ENCODE results near the gene PRRG1.
A peak's percentile ranks its signal among the peaks of the same experiment; 100 is the strongest.
"Not testable (repeated sequence)": the region's sequence is repeated elsewhere in the genome, so short reads cannot be mapped to it uniquely, and the experiment has no call there.

The PRRG1 gene

GRCh38 chrX:37378830-37379229 lies 29.7 kb downstream of the PRRG1 start:
- peak; percentile 3 for DNase-seq (ENCODE audit: low read depth)

GRCh38 chrX:37380256-37380655 lies 31.1 kb downstream of the PRRG1 start:
- no peak for DNase-seq (ENCODE audit: low read depth)

GRCh38 chrX:37380924-37381323 lies 31.8 kb downstream of the PRRG1 start:
- DNase-seq (ENCODE audit: low read depth), result peak; percentile 1

- no peak for DNase-seq (ENCODE audit: low read depth)
Measured at GRCh38 chrX:37383313-37383712, 34.1 kb downstream of the PRRG1 start.

GRCh38 chrX:37388413-37388812 lies 39.2 kb downstream of the PRRG1 start:
- DNase-seq (ENCODE audit: low read depth), result no peak

- no peak for DNase-seq (ENCODE audit: low read depth)
Measured at GRCh38 chrX:37405956-37406355, 56.8 kb downstream of the PRRG1 start.

- DNase-seq (ENCODE audit: low read depth), result no peak
Measured at GRCh38 chrX:37407736-37408135, 58.6 kb downstream of the PRRG1 start.

GRCh38 chrX:37409278-37409677 lies 60.1 kb downstream of the PRRG1 start:
- no peak for DNase-seq (ENCODE audit: low read depth)

- peak; percentile 1 for DNase-seq (ENCODE audit: low read depth)
Measured at GRCh38 chrX:37420185-37420584, 71.0 kb downstream of the PRRG1 start.

GRCh38 chrX:37420756-37421155 lies 71.6 kb downstream of the PRRG1 start:
- no peak for DNase-seq (ENCODE audit: low read depth)

GRCh38 chrX:37424000-37424429 lies 74.9 kb downstream of the PRRG1 start:
- peak; percentile 1 for DNase-seq (ENCODE audit: low read depth)

GRCh38 chrX:37425370-37425769 lies 76.2 kb downstream of the PRRG1 start:
- DNase-seq (ENCODE audit: low read depth), result no peak

- DNase-seq (ENCODE audit: low read depth), result not testable (repeated sequence)
Measured at GRCh38 chrX:37428962-37429361, 79.8 kb downstream of the PRRG1 start.

- no peak for DNase-seq (ENCODE audit: low read depth)
Measured at GRCh38 chrX:37434362-37434761, 85.2 kb downstream of the PRRG1 start.

GRCh38 chrX:37437160-37437559 lies 88.0 kb downstream of the PRRG1 start:
- DNase-seq (ENCODE audit: low read depth), result no peak

GRCh38 chrX:37441377-37441776 lies 92.2 kb downstream of the PRRG1 start:
- no peak for DNase-seq (ENCODE audit: low read depth)

- no peak for DNase-seq (ENCODE audit: low read depth)
Measured at GRCh38 chrX:37445182-37445581, 96.0 kb downstream of the PRRG1 start.

- no peak for DNase-seq (ENCODE audit: low read depth)
Measured at GRCh38 chrX:37453821-37454220, 104.7 kb downstream of the PRRG1 start.

GRCh38 chrX:37454537-37455285 lies 105.5 kb downstream of the PRRG1 start:
- DNase-seq (ENCODE audit: low read depth), result no peak

- DNase-seq (ENCODE audit: low read depth), result no peak
Measured at GRCh38 chrX:37455381-37455780, 106.2 kb downstream of the PRRG1 start.

- DNase-seq (ENCODE audit: low read depth), result not testable (repeated sequence)
Measured at GRCh38 chrX:37460285-37460684, 111.1 kb downstream of the PRRG1 start.

GRCh38 chrX:37462346-37462745 lies 113.2 kb downstream of the PRRG1 start:
- DNase-seq (ENCODE audit: low read depth), result no peak

GRCh38 chrX:37468124-37468739 lies 119.1 kb downstream of the PRRG1 start:
- DNase-seq (ENCODE audit: low read depth), result no peak

GRCh38 chrX:37470711-37471110 lies 121.5 kb downstream of the PRRG1 start:
- DNase-seq (ENCODE audit: low read depth), result no peak
